CD4-positive, alpha-beta T cell treated with Interleukin-6 for 4 hours (primary cell): ENCODE data around the gene PHYHD1.

Experiments used
- DNase-seq: peaks from one replicate; pipeline ENCODE4 v3.0.0-alpha.2; 2020; ENCODE audit warnings: mixed read lengths

PHYHD1 gene

DNA sequence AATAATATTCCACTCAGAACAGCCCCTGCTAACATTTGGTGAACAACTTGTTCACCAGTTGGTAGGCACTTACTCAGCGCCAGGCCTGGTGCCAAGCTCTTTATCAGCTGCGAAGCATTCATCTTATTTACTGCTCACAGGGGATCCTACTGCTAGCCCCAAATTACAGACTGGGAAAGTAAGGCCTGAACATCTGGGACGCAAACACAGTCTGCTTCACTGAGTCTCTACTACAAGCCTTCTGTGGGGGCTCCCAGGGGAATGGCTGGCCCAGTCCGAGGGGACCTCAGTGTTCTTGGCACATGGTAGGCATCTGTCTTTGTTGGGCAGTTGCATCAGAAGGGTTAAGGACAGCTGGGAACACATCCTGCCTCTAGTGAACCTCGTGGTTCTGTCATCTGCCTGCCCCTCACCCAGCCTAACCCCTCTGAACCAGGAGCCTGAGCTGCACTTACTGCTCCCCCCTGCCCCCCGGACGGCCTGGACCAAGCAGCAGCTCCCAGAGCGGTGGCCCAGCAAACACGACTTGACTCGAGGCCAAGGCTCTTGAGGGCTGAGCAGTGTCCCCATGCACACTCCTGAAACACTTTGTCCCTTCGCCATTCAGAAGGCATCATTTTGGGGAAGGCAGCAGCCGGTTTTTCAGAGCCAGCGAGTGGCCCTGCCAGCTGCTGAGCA, at the start of gene PHYHD1:
Gene PHYHD1 (plus strand): TSS at position 602 of the 678 bp plus-strand sequence. CDS start 1,342 bp downstream, outside the sequence.
- DNase-seq: no peak

DNA sequence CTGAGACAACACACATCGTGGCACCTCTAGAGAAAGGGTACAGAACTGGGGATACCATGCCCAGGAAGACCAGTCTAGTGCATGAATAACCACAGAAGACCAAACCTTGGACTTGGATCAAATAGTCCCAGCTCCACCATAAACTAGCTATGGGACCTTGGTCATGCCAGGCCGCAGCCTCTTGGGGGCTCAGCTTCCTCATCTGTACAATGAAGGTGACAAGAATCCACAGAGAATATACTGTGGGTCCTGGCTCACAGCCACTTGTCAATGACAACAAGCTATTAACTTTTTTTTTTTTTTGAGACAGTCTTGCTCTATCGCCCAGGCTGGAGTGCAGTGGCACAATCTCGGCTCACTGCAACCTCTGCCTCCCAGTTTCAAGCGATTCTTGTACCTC, 42.9 kb upstream of the PHYHD1 start:
- no peak for DNase-seq

DNA sequence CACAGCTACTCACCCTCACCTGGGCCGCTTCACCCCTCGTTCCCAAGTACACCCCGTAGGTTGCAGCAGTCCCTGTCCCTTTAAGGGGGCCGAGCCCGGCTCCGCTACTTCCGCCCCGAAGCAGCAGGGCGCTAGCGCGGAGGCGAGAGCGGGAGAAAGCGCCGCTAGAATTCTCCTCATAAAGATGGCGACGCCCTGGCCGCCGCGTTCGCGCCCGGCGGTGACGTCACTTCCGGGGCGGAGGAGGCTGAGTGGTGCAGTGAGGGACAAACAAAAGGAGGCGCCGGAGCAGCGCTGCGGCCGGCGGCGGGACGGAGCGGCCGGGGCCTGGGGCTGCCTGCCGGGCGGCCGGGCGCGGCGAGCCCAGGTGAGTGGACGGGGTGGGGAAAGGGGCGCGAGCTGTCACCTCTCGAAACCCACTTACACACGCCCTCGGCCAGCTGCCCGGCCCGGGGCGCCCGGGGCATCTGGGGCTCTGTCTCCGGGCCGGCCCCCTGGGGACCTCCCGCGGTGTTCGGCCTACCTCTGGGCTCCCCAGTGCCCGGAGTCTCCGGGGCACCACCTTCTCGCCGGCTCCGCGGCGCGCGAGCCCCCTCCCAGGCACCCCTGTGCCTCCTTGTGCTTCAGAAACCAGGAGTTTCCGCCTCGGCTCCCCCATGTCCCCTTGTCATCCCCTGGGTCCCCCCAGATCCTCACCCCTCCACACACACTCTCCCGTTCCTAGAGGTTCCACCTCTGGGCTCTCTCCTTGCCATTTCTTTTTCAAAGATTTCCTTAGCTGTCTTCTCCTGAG, 38.7 kb upstream of the PHYHD1 start, which contains the start of the genes KYAT1 and LRRC8A:
Gene KYAT1 (minus strand): TSS at position 67 of the 793 bp plus-strand sequence. CDS start 36,545 bp downstream, outside the sequence.
Gene LRRC8A (plus strand): TSS at position 250 of the 793 bp plus-strand sequence. CDS start 25,032 bp downstream, outside the sequence.
- peak; percentile 99 for DNase-seq

DNA sequence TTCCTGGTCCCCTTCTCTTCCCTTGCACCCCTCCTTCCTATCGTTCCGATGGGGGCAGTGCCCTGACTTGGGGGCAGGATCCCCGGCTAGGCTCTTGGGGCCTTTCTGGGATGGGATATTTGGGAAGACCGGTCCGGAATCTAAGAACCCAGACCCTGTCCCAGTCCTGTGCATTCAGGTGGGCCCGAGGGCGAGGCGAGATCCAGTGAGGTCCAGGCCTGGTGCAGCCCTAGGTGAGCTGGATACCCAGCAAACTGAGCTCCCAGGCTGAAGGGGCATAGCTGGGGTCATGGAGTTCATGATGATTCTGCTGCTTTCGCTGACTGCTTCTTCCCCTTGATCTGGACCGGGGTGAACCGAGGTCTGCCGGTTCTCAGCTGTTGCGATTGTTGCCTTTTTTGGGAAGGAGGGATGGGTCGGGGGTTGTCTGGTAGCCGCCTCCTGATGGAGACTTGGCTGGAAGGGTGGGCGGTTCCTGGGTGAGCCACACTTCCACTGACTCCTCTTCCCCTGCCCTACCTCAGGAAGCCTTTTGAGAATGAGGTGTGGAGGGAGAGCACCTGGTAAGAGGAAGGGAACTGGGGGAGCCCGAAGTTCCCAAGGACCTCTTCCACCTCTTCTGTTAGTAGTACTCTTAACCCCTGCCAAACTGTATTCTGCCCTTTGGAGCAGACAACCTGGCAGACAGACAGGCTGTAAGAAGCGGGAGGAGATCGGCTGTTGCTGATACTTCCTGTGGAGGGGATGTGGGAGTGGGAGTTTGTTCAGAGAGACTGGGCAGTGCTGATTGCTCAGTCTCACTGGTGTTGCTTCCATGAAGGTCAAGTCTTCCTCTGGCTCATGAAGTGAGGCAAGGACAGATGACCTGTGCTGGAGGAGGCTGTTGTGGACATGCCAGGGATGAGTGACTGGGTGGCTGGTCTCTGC, 37.8 kb upstream of the PHYHD1 start:
- peak; percentile 14 for DNase-seq

DNA sequence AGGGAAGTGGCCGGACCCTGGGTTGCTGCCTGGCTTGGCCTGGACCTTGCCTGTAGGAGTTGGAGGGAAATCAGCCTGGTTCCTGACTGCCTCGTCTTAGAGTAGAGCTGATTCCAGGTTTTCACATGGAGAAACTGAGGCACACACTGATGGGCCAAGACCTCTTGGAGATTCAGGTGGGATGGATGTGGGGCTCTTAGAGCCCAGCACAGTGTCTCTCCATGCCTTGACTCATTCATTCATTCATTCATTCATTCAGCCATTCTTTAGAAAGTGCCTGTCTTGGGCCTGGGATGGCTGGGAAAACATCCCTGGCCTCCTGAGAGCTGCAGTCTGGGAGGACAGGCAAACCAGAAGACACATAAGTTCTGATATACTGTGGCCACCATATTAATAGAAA, 36.6 kb upstream of the PHYHD1 start:
- no peak for DNase-seq

DNA sequence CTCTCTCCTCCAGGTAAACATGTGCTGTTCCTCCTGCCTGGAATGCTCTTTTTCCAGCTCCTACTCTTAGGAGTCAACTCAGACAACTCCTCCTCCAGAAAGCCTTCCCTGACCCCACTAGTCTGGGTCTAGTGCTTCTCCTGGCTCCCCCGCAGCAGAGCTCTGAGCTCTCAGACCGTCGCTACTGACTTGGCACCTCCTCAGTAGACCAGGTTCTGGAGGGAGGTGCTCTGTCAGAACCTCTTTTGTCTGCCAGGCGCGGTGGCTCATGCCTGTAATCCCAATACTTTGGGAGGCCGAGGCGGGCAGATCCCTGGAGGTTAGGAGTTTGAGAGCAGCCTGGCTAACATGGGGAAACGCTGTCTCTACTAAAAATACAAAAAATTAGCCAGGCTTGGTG, 35.4 kb upstream of the PHYHD1 start:
- DNase-seq: no peak

DNA sequence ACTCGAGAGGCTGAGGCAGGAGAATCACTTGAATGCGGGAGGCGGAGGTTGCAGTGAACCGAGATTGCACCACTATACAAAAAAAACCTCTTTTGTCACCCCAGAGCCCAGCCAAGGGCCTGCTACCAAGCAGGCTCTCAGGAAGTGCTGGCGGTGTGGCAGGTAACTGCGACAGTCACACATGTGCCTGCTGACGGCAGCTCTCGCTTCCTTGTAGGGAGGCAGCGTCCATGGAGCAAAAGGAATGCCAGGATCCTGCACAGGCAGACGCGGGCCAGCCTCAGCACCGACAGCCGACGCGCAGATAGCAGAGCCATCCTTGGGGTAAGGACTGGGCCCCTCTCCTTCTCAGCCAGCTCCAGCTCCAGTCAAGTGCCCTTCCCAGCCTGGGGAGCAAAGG, 35.0 kb upstream of the PHYHD1 start:
- no peak for DNase-seq

DNA sequence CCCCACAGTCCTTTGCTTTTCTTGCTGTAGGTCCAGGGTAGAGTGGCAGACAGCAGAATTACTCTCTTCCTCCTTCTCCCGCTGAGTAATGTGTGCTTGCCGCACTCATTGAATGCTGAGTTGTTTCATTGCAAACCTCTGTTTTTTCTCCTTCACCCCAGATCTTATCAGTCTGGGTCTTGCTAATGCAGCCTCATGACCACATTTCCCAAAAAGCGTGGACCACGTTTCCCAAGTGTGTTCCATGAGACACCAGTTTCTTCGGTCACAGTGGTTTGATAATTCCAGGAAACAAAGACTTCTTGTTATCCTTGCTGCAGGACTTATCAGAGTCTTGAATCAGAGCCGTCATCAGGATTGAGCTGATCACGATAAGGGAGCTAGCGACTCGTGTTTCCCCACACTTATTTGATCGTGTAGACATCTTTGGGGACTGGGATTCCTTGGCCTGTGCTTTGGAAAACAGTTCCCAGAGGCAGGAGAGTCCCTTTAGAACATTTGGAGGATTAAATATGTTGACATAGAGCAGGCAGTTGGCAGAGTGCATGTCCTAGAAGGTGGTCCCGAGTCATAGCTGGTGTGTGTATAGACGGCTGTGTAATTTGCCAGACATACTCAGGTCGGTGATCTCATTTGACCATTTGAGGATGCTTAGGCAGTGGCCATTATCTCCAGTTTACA, 34.4 kb upstream of the PHYHD1 start:
- DNase-seq: no peak

DNA sequence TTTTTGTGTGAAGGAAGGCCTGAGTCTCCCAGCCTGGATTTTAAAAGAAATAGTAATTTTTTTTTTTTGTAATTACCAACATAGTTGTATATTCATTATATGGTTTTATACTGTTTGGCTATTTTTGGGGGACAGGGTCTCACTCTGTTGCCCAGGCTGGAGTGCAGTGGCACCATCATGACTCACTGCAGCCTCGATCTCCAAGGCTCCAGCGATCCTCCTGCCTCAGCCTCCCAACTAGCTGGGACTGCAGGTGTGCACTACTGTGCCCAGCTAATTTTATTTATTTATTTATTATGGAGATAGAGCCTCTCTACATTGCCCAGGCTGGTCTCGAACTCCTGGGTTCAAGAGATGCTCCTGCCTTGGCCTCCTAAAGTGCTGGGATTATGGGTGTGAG, 33.7 kb upstream of the PHYHD1 start:
- DNase-seq: no peak

DNA sequence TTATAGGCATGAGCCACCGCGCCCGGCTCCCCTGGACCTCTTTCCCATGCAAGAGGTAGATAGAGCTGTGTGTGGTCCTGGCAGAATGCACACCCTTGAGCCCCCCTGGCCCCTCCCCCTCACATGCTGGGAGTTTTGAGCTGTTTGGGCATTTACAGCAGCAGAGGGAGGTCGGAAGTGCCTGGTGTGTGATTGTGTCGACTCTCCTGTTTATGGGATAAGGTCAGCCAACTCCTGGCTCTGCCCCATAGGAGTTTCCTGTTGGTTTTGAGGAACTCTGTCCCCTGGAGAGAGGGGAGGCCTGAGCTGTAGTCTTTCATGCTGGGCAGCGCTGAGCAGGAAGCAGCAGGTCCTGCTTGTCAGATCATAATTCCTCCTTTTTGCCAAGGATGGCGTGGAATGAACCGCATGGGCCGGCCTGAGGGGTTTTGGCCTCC, 32.9 kb upstream of the PHYHD1 start:
- no peak for DNase-seq

DNA sequence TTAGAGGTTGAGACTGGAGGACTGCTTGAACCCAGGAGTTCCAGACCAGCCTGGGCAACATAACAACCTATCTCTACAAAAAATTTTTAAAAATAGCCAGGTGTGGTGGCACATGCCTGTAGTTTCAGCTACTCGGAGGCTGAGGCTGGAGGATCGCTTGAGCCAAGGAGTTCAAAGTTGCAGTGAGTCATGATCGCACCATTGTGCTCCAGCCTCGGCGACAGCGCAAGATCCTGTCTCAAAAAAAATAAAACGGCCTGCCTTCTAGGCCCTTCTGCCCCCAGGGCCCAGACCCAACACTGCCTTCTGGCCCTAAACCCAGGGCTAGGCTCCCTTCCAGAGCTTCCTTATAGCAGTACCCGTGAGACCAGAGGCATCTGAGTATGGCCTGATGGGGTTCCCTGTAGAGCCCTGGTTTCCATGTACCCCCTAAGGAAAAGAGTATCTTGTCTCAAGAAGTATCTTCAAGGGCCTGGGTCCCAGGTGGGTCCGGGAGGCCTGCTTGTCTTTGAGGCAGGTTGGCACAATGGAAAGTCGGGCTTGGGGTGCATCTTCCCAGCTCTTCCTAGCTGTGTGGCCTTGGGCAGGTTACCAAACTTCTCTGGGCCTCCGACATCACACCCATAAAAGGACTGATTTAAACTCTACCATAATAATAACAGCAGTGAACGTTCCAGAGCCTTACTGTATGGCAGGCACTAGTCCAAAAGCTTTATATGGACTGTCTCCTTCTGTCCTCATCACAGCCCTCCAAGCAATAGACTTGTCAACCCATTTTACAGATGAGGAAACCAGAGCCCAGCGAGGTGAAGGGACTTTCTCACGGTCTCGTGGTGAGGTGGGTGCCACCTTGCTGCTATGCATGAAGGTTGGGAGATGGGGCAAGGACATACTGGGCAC, 29.2 kb upstream of the PHYHD1 start:
- DNase-seq: no peak

DNA sequence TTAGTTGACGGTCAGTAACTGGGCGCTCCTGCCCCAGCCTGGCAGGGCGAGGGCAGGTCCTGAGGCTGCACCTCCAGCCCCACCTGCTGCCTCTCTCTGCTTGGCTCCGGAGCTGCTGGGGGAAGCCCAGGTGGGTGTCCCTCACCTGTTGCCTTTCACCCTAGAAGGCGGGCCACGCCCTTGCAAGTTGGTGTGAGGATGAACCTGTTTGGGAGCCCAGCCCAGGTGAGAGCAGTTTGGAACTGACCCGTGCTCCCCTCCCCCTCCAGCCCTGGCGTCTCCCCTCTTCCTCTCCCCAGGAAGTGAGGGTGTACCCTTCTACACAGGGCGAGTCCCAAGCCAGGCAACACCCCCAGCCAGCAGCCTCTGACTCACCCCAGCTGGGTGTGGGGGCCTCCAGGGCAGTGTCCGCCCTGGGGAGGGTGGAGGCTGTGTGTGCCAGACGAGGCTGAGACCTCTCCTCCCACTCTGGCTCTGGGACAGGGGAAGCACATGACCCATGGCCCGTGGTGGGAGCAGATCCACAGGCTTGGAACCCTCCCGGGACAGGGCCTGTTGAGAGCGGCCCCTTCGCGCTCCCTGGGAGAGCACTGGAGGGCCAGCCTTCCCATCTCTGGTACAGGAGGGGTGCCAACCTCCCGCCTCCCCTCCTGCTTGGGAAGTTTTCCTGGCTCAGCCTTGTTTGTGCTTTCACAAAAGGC, 28.4 kb upstream of the PHYHD1 start:
- DNase-seq: peak; percentile 54

DNA sequence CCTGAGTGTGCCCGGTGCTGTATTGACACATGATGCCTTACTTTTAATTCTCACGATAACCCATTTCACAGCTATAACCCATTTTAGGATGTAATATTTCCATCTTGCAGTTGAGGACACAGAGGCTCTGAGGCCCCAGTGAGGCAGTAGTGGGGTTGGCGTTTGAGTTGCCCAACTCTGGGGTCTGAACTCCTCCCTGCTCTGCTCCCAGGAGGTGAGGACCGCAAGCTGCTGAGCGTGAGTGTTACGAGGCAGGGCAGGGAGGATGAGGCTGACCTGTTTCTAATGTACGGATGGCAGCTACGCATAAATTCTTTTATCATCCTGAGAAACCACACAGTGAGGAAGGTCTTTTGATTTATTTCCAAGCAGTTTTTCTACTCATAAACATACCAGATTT, 27.4 kb upstream of the PHYHD1 start:
- DNase-seq: no peak

DNA sequence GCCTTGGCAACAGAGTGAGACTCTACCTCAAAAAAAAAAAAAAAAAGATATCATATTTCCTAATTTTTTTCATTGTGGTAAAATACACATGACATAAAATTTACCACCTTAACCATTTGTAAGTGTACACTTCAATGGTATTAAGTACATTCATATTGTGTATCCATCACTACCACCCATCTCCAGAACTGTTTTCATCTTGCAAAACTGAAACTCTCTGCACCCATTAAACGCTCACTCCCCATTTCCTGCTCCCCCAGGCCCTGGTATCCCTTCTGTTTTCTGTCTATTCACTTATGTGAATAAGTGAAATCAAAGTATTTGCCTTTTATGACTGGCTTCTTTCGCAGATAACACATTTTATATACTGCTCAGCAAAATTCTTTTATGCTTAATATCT, 26.0 kb upstream of the PHYHD1 start:
- peak; percentile 37 for DNase-seq

DNA sequence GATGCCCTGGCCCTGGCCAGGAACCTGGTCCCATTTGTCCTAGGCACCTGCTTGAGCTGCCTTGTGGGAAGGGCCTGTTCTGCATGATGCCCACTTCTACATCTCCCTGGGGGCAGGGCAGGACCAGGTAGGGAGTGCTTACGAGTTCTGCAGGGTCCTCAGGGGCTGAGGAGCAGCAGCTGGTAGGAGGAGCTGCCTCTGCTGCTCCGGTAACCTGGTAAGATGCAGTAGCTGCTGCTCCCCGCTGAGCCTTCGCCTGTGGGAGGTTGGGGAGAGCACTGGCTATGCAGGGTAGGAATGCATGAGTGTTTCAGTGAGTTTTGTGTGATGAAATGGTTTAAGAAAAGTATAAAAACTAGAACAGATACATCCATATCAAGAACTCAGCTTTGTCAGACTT, 25.2 kb upstream of the PHYHD1 start:
- DNase-seq: no peak

DNA sequence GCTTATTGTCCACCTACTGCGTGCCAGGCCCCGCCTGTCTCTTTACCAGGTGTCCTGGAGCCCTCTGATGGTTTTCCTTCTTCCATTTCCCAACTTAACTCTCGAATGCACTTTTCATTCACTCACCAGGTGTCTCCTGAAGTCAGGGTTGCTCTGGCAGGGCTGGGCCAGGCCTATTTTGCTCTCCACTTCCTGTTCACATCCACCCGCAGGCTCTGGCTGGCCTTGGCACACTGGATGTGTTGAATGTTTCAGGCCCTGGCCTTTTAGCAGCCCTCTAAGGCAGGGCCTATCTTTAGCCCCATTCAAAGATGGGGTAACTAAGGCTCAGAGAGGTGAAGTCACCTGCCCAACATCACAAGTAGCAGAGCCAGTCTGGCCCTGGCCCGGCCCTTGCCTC, 22.4 kb upstream of the PHYHD1 start:
- peak; percentile 39 for DNase-seq

DNA sequence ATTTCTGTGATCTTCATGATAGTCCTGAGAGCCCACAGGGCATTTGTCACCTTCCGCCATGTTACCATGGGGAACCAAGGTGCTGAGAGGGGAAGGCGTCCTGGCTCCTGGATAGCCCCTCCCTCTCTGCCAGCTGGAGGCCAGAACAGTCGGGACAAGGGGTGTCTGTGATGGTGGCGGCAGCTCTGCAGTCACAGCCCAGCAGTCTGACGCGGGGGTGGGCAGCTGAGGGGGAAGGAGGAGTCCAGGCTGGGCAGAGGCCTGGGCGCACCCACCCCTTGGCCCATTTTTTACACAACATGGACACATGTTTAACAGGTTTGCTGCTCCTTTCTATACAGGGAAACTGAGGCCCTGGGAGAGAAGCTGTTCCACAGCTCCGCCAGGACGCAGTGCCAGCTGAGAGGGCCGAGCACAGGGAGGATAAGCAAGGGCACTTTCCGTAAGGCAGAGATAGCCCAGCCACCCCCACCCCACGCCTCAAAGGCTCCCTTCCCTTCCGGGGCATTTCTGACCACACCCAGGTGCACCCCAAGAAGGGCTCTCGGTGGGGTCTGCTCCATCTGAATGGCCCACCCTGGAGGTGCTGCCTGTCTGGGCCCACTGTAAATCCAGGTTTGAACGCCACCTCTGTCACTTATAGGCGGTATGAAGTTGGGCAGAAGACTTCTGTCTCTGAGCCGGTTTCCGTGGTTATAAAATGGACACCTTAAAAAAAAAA, 21.8 kb upstream of the PHYHD1 start:
- no peak for DNase-seq

DNA sequence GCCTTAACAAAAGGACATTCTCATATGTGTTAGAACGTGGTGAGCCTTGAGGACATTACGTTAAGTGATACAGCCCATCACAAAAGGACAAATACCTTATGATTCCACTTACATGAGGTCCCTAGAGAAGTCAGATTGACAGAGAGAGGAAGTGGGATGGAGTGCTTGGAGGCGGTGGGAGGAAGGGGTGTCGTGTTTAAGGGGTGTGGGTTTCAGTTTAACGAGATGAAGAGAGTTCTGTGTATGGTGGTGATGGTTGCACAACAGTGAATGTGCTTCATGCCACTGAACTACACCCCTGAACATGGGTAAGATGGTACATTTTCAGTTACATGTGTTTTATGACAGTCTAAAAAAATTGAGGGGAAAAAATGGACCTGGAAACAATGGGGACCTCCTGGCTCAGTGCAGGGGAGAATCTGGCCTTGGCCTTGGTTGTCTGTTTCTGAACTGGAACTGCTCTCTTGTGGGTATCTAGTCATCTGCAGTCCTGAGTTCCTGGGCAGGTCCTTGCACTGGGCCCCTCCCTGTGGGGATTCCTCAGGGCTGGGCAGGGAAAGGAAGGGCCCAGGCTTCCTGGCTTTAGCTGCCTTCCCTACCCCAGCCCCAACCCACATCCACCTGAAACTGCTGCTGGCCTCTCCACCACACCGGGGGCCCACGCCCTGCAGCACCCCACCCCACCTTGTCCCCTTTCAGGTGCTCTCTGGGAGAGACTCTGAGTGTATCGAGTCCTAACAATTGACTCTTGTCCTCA, 21.0 kb upstream of the PHYHD1 start:
- peak; percentile 23 for DNase-seq

DNA sequence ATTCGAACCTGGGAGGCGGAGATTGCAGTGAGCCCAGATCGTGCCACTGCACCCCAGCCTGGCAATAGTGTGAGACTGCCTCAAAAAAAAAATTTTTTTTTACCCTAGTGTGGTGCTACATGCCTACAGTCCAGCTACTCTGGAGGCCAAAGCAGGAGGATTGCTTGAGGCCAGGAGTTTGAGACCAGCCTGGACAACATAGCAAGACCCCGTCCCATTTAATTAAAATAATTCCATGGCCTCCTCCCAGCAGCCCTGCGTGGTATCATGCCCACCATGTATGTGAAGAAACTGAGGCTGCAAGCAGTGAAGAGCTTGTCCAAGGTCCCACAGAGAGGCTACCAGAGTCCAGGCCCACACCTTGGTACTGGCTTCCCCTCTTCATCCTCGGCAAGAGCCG, 19.4 kb upstream of the PHYHD1 start:
- DNase-seq: no peak
